Pulmonary artery endothelial cell (primary cell): ENCODE data around the gene GRM5. TPM values are rescaled to one million over a fixed set of nuclear protein-coding genes. Genes with fewer than 3 reads are reported as not detected.
"Not testable (repeated sequence)": the region's sequence is repeated elsewhere in the genome, so short reads cannot be mapped to it uniquely, and the experiment has no call there.

ENCODE experiments used
- DNase-seq: peaks from one replicate; pipeline ENCODE4 v3.0.0-alpha.2; 2011; ENCODE audit warnings: low read depth, low spot score
- total RNA-seq: library from RNA; depleted of rRNA; stranded (reverse); fragments of >200 nt; gene quantifications from 2 replicates; pipeline ENCODE4 v1.2.3, GENCODE V29; 2014

The GRM5 gene
- total RNA-seq, 1 donor from 2014 or later: under 0.01 TPM

DNA sequence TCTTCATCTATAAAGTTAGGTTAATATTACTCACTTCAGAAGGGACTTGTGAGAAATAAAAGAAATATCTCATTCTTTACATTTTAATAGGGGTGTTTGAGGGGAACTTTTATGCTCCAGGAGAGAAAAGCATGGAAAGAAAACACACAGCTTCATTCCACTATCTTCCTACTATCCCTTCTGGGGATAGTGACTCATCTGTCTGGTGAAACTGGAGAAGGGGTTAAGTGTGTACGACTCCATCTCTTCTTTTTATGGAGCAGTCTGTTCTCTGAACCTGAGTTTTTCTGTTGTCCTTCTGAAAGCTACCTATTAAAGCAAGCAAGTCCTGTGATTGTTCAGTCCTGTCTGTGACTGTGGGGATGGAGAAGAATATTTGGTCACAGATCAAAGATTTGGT, 227.6 kb downstream of the GRM5 start:
- DNase-seq: not testable (repeated sequence)

- DNase-seq: not testable (repeated sequence)
Measured at GRCh38 chr11:88835709-88836108, 230.1 kb downstream of the GRM5 start.

GRCh38 chr11:88831303-88831890, 234.4 kb downstream of the GRM5 start:
- no peak for DNase-seq

DNA sequence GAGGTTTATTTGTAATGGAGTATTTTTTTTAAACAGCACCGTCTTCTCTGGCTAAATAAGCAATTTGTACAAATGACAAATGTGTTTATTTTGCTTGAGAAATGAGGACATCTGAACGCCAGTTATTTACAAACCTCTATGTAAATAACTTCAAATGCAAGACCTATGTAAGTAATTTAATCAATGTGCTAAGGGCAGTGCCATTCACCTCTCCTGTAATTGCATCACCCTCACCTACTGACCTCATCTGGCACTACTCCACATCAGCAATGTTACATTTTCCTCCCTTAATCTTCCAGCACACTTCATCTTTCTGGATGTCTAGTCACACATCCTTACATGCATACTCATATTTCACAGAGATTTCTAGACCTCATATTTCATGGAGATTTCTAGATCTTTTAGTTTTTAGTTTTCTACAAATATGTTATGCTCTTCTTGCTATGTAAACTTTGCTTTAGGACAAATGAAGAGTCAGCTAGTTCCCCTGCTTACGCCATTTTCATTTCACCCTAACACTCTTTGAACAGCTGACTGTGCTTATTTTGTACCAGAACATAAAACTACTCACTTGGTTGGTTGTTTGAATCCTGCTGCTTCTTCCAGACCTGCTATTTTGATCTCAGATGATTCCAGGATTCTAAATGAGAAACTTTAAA, 238.6 kb downstream of the GRM5 start:
- DNase-seq: no peak

- DNase-seq: no peak
Measured at GRCh38 chr11:88819616-88820015, 246.2 kb downstream of the GRM5 start.

DNA sequence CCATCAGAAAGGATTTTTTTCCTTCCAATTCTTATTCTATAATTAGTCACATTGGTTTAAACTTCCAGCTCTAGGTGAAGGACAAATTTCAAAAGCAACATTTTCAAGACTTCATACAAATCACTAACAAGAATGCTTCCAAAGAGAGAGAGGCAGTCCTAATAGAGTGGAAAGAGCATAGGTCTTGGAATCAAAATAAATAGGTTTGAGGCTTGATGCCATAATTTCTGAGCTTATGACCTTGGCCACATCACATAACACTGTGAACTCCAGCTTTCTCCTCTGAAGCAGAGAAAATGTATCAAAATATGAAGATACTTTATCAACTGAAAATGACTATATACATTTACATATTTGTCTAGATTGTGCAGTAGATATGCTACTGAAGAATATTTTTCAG, 246.8 kb downstream of the GRM5 start:
- DNase-seq: no peak

DNA sequence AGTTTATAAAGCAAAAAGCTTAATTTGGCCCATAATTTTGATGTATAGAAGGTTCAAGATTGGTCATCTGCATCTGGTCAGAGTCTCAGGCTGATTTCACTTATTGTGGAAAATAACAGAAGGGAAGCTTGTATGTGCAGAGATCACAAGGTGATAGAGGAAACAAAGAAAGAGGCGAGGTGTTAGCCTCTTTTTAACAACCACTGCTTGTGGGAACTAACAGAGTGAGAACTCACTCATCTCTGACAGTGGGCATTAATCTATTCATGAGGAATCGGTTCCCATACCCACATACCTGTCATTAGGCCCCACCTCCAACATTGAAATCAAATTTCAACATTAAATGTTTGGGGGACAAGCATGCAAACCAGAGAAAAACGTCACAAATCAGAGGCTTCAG, 250.3 kb downstream of the GRM5 start:
- no peak for DNase-seq

DNA sequence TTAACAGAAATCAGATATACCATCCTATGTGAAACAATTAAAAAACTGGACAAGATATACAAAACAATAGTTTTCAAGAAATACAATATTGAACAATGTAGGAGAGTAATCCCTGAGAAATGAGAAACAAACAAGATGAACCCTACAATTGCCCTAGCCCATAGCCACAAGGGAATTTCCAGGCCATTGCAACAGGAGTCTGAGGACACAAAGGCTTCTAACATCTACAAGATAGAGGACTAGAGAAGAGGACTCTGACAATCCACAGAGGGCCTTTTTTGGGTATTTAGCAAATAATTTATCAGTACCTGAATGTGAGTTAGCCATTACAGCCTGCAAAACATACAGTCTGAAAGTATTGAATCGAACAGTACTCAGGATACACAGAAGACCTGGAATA, 251.7 kb downstream of the GRM5 start:
- no peak for DNase-seq

GRCh38 chr11:88813233-88813915, 252.4 kb downstream of the GRM5 start:
- DNase-seq: no peak

DNA sequence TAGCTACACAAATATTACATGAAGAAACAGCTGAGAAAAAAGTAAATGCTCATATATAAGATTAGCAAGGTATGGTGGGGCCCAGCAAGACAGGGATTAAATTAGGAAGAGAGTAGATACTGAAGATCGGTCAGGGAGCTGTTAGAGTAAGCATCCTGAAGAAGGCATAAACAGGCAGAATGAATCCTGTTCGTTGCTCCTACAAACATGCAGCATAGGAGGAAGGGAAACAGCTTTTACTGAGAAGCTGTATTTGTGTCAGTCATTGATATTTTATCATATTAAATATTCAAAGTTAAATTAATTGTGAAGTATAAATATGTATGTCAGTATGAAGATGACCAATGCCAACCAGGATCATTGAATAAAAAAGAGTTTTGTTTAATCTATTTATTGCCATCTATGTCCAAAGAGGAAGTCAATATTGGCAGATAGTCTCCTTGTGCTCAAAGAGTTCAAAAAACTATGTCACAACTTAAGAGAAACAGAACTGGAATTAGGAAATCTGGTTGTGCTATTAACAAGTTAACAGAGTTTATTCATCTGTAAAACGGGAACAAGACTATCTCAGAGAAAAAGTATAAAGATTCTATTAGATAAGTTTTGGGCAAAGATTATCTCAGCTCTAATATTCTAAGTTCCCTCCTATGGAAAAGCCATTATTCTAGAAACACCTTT, 255.2 kb downstream of the GRM5 start:
- DNase-seq: no peak

DNA sequence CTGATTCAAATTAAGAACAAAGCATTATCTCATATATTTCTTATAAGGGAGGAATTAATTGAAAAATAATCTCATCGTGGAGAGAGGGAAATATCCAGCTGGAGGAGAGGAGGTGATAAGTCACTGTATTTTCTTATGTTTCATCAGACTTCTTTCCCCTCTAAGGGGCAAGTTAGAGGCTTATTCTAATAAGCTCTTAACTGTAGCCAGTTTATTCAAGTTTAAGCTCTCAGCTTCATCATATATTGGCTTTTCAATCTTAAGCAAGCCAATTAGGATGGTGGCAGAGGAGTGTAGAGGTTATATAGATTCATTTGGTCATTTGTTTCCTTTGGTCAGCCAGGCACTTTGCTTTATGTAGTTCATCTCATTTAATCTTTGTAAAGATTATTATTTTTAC, 256.7 kb downstream of the GRM5 start:
- DNase-seq: no peak

- no peak for DNase-seq
Measured at GRCh38 chr11:88807349-88807748, 258.4 kb downstream of the GRM5 start.

GRCh38 chr11:88806410-88806809, 259.4 kb downstream of the GRM5 start:
- no peak for DNase-seq

DNA sequence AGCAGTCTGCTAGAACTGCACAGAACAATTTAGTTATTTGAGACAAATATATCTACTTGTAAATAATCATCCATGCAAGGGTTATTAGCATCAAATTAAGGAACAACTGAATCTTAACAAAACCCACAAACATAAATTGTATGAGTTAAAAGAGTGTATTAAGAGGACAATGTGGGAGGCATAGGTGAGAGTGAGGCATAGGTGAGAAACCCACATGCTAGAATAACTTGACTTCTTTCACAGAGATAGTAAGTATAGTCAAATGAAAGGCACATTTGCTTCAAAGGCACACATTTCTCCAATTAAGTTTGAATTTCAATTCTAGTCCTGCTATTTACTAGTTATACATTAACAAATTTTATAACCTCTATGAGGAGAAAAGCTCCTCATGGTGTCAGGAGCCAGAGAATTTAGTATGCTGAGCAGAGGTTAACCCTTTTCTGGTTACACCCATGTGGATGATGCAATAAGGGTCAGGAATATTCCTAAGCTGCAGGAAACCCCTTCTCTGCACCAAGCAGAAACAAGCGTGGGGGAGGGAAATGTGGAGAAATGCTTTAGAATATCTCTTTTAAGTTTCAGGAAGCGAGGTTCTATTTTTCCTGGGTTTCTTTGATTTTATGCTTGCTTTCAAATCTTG, 264.2 kb downstream of the GRM5 start:
- no peak for DNase-seq

DNA sequence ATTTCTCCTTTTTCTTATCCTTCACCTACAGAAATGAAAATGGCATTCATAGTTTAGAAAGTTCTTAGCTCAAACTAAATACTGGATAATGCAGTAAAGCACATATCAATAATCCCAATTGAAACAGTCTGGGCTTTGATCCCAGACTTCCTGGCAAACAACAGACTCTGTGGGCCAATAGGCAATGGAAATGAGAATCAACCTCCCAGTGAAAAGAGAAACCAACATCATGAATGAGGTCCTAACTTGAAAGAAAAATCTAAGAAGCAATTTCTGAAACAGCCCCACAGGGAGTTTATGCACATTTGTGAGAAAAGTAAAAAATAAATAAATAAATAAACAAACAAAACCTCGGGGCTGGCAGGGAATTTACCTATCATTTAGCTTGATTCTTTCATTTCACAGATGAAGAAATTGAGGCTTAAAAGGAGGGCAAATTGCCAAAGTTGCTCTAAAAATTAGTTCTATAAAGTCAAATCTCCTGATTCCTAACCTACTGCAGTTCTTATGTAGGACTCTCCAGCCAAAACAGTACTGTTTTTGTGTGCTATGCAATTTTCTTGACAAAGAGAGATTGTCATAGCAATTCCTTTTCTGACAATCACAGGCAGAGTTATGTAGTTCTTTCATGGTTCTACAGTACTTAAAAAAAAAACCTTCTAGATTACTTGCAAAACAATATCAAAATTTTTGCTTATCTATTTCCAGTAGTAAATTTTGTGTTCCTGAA, 265.8 kb downstream of the GRM5 start:
- DNase-seq: no peak

DNA sequence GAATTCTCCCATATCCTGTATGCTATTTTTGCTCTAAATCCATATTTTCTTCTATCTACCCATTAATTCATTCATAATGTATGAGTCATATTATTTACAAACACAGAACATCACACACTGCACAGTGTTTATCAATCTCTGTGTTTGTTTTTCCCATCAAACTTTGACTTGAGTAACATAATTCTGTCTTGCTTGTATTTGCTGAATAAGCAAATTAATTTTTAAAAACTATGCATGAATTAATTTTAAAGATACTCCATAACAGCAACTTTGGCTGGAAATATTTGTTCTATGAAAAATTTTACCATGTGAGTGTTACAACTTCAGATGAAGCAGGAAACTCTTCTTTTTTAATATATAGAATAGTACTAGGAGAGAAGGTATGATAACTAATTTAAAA, 275.6 kb downstream of the GRM5 start:
- no peak for DNase-seq

DNA sequence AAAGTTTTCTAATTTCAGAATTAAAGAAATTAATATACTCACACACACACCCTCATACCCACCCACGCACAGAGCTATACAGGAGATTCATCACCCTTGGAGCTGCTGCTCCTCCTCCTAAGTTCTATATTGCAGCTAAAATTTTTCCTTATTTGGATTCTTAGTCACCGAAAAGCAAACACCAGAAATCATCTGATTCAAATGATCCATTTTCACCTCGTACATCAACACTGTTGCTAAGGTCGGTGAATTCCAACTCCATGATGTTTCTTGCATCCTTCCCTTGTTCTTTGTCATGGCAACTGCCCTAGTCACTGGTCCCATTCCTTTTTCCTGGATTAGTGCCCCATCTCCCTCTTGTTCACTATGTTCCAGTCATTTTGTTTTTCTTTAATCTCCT, 286.2 kb downstream of the GRM5 start:
- no peak for DNase-seq

DNA sequence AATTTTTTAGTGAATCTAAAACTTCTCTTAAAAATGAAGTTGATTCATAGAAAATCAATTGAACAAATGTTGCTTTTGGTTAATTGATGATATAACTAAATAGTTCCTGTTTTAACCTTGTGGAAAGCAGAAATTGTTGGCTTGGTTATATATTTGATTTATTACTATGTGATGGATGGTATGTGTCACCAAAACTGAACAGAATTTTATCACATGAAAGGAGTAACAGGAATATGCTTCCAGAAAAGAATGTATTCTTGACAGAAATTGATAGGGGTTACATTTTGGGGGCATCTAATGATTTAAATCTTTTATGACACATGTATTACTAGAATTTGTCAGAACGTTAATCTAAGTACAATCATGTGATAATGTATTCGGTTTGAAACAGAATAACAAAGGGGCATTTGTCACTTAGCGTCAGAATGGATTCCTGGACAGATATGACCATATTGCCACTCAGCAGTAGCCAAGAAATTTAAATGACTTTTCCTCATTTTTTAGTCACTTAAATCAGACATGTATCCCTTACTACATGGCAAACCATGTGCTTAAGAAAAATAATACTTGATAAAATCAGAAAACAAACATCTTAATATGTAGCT, 295.2 kb downstream of the GRM5 start:
- no peak for DNase-seq

DNA sequence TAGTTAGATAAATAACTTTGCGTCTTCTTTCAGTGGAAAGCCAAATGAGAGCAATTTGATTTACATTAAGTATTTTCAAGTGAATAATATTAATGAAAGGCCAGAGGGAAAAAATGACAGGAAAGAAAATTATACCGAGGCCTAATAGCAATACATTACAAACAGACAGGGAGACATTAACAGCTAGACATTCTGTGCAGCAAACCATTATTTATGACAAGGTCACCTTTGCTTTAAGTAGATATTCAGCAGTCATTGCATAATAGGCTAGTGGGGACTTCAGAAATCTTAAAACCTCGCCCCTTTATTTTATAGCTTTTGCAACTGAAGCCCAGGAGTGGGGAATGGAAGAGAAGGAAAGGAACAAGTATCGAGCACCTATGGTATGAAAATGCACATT, 321.6 kb downstream of the GRM5 start:
- no peak for DNase-seq

GRCh38 chr11:88739524-88739923, 326.3 kb downstream of the GRM5 start:
- DNase-seq: no peak

DNA sequence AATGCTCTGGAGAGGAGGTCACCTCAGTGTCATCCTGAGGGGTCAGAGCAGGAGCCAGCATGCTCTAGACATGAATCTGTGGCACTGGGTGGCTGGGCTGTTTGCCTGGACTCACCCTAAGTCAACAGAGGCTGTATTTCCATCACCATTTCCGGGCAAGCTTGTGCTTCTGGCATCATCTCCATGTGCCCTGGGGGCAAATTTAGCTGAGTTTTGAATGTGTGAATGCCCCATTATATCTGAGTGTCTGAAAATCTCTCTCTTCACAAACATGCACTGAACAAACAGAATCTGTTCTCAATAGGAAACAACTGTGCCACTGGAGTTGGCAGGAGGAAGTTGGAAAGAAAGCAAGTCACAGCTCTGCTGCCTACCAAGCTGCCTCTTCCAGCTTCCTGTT, 356.2 kb downstream of the GRM5 start:
- no peak for DNase-seq
